Coronary artery (tissue), 2 donors: ENCODE results near the gene SORCS3.

Experiments
- DNase-seq: peaks from one replicate; pipeline ENCODE4 v3.0.0-alpha.2; 2017; ENCODE audit warnings: low spot score
- H3K27ac ChIP-seq, 2 donors: fragments of 200-600 bp; sonication (generic); one replicate each; pipeline ENCODE4 v1.5.1; 2016 to 2019
- H3K4me3 ChIP-seq: fragments of 200-600 bp; sonication (generic); 2 replicates; pipeline ENCODE4 v1.5.1; 2016; ENCODE audit warnings: mild to moderate bottlenecking, moderate library complexity
- CTCF ChIP-seq: fragments of 200-600 bp; sonication (generic); IDR thresholded peaks from one replicate; pipeline ENCODE4 v1.5.1; 2019; ENCODE audit warnings: antibody characterized with exemption

SORCS3 gene

GRCh38 chr10:104892879-104893617 is 252.0 kb downstream of the SORCS3 start:
- DNase-seq: no peak
- Histone ChIP-seq H3K27ac (no peak overlapping the region), H3K4me3 (no peak overlapping the region)
- TF ChIP-seq CTCF: no peak

- no peak overlapping the region for H3K4me3 ChIP-seq
- no peak for TF ChIP-seq CTCF
- no peak for DNase-seq
- H3K27ac ChIP-seq: no peak overlapping the region
Observed at GRCh38 chr10:104893701-104894100, 252.6 kb downstream of the SORCS3 start.

- Histone ChIP-seq H3K4me3 (no peak overlapping the region), H3K27ac (no peak overlapping the region)
- TF ChIP-seq CTCF: no peak
- no peak for DNase-seq
Observed at GRCh38 chr10:104894681-104895080, 253.6 kb downstream of the SORCS3 start.

GRCh38 chr10:104895541-104895940 is 254.5 kb downstream of the SORCS3 start:
- DNase-seq: no peak
- no peak overlapping the region for H3K4me3 ChIP-seq
- no peak overlapping the region for H3K27ac ChIP-seq
- no peak for TF ChIP-seq CTCF

GRCh38 chr10:104895981-104896380 is 254.9 kb downstream of the SORCS3 start:
- H3K4me3 ChIP-seq: no peak overlapping the region
- DNase-seq: no peak
- no peak overlapping the region for H3K27ac ChIP-seq
- TF ChIP-seq CTCF: no peak

GRCh38 chr10:104897696-104898095 is 256.6 kb downstream of the SORCS3 start:
- no peak overlapping the region for H3K4me3 ChIP-seq
- no peak for TF ChIP-seq CTCF
- no peak for DNase-seq
- no peak overlapping the region for H3K27ac ChIP-seq

- no peak for DNase-seq
Observed at GRCh38 chr10:104899779-104900178, 258.7 kb downstream of the SORCS3 start.

More at GRCh38 chr10:104899779-104900178, 258.7 kb downstream of the SORCS3 start:
- TF ChIP-seq CTCF: no peak
- Histone ChIP-seq H3K4me3 (no peak overlapping the region), H3K27ac (no peak overlapping the region)
